ENCODE data around the gene CNPY1.
"Not testable (repeated sequence)": the region's sequence is repeated elsewhere in the genome, so short reads cannot be mapped to it uniquely, and the experiment has no call there.

Gene CNPY1

DNA sequence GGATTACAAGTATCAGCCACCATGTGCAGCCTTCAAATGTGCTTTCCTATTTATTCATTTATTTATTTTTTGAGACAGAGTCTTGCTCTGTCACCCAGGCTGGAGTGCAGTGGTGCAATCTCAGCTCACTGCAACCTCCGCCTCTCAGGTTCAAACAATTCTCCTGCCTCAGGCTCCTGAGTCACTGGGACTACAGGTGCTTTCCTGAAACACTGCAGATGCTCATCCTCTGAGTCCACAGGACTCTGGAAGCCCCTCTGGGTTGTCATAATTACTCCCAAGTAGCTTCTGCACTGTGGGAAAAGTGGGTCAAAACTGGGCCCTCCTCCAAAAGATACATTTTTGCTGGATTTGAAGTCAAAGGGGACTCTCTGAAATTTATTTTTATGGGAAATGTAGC lies at the start of gene CNPY1:
CNPY1 (minus strand) TSS at position 111 of the 400 bp plus-strand sequence. CDS start 630 bp downstream, outside the sequence.
- DNase-seq; intact Hi-C loops (cut with DNase I): not testable (repeated sequence)

DNA sequence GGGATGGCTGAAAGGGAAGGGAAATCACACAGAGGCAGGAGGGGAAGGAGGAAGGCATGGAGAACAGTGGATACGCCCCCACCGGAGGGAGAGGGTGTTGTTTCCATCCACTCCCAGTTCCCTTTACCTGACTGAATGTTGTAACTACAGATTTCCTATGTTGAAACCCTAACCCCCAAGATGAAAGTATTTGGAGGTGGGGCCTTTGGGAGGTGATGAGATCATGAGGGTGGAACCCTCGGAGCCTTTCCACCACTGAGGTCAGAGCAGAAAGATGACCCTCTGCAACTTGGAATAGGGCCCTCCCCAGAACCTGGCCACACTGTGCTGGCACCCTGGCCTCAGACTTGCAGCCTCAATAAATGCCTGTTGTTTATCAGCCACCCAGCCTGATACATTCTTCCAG lies 48.6 kb upstream of the CNPY1 start:
- DNase-seq = peak in 2 of 42 donors; percentile 7 to 27
- intact Hi-C loops (cut with DNase I) = loop anchor here (5.0 to 10.0 kb wide), 2 partner anchors 142 to 170 kb away; no protein-coding TSS in a partner anchor

DNA sequence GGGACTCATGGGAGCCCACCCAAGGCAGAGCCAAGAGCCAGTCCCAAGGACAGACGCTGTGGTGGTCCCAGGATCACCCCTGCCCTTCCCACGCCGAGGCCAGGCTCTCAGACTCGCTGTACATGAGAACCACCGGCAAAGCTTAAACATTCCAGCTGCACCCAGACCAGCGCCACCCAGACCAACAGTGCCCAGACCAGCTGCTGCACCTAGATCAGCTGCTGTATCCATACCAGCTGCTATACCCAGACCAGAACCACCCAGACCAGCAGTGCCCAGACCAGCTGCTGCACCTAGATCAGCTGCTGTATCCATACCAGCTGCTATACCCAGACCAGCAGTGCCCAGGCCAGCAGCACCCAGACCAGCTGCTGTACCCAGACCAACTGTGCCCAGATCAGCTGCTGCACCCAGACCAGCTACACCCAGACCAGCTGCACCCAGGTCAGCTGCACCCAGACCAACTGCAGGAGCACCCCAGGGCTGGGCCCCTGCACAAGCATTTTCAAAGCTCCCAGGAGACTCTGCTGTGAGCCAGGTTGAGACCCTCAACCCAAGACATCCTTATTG lies 47.9 kb upstream of the CNPY1 start:
- intact Hi-C loops (cut with DNase I) = loop anchor here (10.0 kb wide), 1 partner anchor 171 kb away; no protein-coding TSS in a partner anchor
- peak in 3 of 42 donors; percentile 9 to 13 (median 10) for DNase-seq

DNA sequence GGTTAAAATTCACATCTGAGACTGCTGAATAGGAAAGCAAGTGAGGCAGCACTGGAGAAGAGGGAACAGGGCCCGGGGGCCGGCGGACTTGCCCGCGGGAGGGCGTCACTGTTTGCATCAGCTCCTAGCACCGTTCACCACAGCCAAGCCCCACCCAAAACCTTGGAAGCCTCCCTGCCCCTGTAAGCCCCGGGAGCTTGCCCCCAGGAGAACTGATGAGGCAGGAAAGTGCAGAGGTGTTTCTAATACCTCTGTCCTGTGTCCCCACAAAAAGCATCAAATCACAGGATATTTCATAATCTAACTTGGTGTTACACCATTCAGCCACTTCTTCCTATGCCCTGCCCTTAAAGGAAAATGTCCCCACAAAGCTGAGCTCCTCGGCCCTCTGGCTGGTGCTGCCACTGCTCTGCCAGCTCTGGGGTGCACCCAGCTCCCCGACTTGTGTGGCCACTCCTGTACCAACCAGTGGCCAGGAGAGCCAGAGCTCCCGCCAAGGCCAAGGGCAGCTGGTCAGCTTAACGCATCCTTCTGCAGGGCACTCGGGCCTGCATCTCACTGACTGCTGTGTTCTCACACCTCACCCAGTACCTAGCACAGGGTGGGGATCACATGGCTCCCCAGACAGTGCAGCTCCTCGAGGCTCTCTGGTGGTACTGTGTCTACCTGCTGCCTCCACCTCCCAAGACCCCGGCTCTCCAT lies 47.3 kb upstream of the CNPY1 start:
- DNase-seq = peak in 4 of 42 donors; percentile 9 to 33 (median 17)
- intact Hi-C loops (cut with DNase I) = loop anchor here (10.0 kb wide), 1 partner anchor 171 kb away; no protein-coding TSS in a partner anchor

DNA sequence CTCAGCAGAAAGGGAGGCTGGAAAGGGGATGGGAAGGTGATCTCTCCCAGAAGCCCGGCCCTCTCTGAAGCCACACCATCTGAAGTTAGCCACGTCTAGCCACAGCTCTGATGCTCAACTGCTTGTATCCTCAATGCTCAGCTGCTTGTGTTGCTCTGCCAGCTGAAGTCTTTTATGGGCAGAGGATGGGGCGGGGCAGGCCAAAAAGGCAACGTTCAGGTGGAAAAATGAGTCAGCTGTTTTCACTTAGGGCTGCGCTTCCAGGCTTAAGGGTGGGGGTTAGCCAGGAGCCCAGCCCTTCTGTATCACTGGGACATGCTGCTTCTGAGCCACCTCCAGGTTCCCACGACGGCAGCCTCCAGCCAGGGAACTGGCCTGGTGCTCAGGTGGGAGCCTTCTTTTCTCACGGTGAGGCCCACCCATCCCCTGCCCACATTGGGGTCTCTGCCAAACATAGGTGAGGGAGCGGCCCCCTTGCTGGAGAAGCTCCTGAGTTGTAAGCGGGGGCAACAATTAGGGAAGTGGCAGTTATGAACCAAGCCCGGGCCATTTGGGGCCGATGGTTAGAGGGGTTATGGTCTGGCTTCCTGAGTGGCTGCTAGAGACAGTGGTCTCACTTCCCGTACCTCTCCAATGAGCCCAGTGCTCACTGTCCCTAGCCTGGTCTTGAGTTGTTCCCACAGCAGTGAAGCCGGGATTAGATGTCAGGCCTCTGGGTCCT lies 44.9 kb upstream of the CNPY1 start:
- peak in 2 of 42 donors; percentile 13 to 18 for DNase-seq
- intact Hi-C loops (cut with DNase I) = loop anchor here (10.0 kb wide), 1 partner anchor 174 kb away; no protein-coding TSS in a partner anchor

DNA sequence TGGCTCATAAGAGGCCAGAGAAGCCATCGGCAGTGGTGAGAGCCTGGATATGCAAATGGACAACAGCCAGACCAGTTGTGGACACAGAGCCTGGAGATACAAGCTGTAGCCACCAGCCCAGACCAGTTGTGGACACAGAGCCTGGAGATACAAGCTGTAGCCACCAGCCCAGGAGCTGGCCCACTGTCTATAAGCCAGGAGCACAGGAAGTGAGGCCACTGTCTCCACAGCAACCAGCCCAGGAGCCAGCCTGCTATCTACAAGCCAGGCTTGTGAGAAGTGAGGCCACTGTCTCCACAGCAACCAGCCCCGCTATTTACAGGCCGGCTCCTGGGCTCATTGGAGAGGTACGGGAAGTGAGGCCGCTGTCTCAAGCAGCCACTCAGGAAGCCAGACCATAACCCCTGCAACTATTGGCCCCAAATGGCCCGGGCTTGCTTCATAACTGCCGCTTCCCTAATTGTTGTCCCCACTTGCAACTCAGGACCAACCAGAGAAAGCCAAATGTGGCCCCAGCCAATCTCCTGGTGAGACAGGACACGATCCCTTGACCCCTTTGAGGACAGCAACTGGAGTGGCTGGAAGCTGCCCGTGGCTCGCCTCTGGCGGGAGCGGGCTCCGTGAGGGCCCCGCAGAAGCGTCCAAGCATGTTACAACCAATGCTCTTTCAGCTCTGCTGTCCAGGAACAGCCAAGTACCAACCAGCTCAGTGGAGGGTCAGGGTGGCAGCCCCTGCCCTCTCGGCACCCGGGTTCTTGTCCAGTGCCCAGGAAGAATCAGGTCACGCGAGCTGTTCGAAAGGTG lies 44.1 kb upstream of the CNPY1 start:
- DNase-seq = peak in 30 of 42 donors; percentile 3 to 71 (median 30)
- intact Hi-C loops (cut with DNase I) = loop anchor here (10.0 kb wide), 1 partner anchor 174 kb away; no protein-coding TSS in a partner anchor

DNA sequence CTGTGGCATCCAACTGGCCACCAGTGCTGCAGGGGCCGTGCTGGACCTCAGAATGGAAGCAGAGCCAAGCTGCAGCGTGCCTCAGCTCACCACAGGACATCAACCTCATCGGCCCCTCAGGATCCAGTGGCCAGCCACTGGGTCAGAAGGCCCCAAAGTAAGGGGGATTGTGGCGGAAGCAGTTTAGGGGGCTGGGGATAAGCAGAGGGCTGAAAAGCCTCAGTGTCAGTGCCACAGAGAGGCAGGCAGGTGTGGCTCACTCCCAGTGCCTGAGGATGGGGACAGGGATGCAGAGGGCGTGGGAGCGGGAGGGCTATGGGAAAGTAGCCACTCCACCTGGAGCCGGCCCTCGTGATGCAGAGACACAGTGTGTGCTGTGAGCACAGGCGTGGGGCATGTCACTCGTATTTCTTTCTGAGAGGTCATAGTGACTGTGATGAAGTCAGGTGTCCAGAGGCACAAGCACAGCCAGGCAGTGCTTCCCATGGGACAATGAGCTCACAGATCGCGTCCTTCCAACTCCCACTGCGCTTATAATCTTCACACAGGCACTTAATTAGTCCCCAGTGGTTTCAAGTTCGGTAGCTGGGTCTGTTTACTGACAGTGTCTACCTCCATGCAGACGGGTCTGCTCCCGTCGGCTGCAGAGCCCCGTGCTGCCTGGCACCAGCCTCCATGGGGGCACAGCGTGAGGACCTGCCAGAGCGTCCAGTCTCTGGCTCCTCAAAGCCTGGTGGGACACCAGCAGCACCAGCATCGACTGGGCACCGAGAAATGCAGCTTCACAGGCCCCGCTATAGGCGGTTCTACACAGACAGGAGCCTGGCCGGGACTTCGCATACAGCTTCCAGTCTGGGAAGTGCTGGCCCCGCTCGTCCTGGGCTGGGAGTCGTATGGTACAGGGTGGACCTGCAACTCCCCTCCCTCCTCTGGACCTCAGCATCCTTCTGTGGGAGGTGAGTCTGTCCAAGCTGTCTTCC lies 42.9 kb upstream of the CNPY1 start:
- DNase-seq = no peak
- intact Hi-C loops (cut with DNase I) = no loop called here

DNA sequence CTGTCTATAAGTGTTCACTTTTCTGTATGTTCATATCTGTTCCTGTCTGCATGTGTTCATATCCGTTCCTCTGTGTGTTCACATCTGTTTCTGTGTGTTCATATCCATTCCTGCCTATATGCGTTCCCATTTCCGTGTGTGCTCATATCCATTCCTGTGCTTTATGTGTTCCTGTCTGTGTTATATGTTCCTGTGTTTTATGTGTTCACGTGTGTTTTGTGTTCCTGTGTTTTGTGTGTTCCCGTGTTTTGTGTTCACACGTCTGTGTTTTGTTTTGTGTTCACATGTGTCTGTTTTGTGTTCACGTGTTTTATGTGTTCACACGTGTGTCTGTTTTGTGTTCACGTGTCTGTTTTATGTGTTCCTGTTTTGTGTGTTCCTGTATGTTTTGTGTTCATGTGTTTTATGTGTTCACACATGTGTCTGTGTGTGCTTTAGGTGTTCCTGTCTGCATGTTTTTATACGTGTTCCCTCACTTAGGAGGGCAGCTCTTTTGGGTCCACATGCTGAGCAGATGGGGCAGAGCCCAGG lies 42.2 kb upstream of the CNPY1 start:
- intact Hi-C loops (cut with DNase I) = no loop called here
- no peak for DNase-seq

DNA sequence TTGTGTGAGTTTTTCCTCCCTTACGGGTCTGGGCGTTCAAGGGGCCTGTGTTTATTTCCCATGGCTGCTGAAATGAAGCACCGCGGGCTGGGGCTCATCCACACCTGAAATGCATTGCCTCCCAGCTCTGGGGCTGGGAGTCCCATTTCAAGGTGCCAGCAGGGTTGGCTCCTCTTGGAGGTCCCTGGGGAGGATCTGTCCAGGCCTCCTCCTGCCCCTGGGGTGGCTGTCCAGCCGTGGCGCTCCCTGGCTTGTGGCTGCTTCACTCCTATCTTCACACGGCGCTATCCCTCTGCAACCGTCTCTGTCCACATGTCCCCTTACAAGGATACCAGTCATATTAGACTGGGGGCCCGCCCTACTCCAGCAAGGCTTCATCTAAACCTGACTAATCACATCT lies 41.1 kb upstream of the CNPY1 start:
- intact Hi-C loops (cut with DNase I) = no loop called here
- no peak for DNase-seq

DNA sequence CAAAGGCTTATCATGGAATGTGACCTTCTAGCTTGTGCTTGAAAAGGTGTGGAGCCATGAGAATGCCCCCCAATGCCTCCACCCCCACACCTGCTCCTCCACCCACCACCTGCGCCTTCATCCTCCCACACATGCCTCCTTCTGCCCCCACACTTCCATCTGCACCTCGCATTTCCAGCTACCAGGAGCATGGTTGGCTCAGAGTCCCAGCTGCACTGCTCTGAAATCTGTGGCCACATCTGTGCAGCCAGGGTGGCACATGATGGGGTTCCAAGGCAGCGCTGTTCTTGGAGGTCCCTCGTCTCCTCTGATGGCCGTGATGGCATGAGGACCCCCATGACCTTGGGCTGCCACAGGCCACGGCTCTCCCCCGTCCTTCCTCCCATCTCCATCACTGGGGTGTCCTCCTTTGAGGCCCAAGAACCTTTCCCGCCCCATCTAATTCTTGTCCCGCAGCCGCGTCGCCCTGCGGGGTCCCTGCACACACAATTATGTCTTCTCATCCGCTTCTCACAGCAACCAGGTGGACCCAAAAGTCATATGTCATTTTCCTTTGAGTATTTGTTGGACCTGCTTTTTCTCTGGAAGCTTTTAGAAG lies 40.6 kb upstream of the CNPY1 start:
- DNase-seq = no peak
- intact Hi-C loops (cut with DNase I) = no loop called here

DNA sequence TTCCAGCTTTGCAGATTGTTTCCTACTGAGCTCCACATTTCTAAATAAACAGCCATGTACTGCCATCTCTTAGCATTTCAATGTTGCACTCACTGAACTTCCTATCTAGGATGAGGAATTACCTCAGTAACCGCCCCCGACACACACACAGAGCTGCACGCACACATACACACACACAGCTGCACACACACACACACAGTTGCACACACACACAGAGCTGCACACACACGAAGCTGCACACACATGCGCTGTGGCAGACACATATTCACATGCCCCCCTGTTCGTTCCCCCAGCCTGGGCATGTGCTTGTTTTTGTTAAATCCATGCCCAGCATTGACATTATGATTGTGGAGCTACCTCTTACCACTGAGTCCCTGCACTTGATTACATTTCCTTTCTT lies 39.6 kb upstream of the CNPY1 start:
- intact Hi-C loops (cut with DNase I) = no loop called here
- peak in 1 of 42 donors; percentile 9 for DNase-seq

DNA sequence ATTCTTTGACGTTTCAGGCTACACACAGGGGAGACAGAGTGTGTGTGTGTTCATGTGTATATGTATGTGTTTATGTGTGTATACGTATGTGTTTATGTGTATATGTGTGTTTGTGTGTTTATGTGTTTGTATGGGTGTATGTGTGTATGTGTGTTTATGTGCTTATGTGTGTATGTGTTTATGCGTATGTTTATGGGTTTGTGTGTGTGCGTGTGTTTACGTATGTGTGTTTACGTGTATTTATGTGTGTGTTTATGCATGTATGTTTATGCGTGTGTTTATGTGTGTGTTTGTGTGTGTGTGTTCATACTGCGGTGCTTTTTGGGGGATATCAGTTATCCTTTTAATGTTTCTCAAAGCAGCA lies 39.2 kb upstream of the CNPY1 start:
- intact Hi-C loops (cut with DNase I) = no loop called here

DNA sequence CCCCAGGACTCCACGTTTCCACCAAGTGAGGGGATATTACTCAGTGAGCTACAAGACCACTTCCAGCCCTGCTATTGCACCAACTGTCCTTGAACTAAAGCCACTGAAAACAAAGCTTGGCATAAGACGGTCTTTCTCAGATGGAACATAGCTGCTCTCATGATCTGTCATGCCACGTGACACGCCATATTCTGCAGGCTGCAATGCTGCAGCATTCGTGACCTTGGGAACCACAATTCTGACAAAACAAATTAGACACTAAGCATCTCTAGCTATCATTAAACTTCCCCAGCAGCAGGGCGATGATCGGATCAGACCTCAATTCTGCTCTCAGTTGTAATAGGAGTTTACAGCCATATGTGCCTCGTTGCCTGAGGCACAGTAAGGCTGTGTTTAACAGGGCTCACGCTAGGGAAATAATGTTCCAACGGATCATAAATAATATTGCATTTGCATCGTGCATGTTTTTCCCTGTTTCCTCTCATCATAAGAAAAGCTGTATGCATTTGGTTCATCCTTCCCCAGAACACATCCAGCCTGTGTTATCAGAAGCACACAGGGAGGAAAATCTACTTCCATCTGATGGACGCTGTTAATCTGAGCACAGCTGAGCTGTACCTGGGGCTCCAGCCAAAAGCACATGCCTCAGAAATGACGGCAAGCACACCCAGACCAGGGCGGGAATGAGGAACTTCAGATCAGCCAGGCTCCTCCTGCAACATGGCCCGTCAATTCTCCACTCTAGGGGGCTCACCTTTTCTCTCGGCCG lies 38.6 kb upstream of the CNPY1 start:
- no peak for DNase-seq
- intact Hi-C loops (cut with DNase I) = no loop called here

More for the DNA sequence above, 39.2 kb upstream of the CNPY1 start:
- no peak for DNase-seq

DNA sequence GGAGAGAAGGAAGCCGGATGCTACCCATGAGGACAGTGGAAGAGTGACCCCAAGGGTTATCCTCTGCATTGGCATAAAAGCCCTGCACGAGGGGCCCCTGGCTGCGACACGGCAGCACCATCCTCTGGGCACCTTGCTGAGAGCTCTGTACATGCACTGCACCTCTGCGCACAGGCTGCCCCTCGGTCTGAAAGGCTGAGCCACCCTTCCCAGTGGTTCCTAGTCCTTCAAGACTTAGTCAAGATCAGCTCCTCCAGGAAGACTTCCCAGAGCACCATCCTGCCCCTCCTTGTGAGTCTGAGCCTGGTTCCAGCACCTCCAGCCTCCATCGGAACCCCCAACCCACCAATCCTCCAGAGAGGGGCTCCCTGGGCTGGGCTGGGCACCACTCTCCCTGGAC lies 37.9 kb upstream of the CNPY1 start:
- peak in 1 of 42 donors; percentile 13 for DNase-seq
- intact Hi-C loops (cut with DNase I) = no loop called here

DNA sequence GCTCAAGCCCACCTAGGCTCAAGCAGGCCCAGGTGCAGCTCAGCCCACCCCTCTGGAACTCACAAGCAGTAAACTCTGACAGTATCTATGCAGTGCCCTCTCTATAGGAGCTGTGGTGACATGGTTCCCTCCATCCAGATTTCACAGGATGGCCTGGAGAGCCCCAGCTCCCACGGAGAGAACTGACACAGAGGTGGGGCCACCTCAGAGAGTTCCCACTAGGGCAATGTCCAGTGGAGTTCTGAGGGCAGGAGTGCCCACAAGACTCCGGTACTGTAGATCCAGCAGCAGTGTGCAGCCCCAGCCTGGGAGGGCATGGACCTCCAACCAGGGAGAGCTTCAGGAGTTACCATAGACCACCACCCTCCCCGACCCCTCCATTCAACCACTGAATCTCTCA lies 37.3 kb upstream of the CNPY1 start:
- peak in 1 of 42 donors; percentile 15 for DNase-seq

DNA sequence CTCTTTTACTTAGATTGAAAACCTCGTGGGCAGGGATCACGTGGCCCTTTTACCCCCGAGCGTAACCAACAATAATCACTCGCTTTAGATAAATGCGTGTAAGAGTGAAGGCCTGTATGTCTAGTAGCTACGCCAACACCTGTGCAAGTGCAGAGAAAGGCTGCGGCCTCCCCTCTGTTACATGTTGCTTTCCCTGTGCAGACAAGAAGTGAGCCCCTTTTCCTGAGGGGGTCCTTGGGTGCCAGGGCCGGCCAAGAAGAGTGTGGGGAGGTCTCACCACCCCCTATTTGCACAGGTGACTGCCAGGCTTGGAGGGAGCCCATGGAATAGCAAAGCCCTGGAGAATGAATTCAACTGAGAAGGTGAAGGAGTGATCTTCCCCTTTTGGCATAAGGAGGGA lies 35.6 kb upstream of the CNPY1 start:
- DNase-seq = no peak
- intact Hi-C loops (cut with DNase I) = no loop called here

More for the DNA sequence above, 37.3 kb upstream of the CNPY1 start:
- intact Hi-C loops (cut with DNase I) = no loop called here

Data from head of caudate nucleus (tissue), 42 donors.